Measurements from ENCODE around the gene COL25A1. TPM values are rescaled to one million over a fixed set of nuclear protein-coding genes. Genes with fewer than 3 reads are reported as not detected.

Gene COL25A1
- total RNA-seq, 2 donors from 2014 or later, result 4.0 to 6.2 TPM

DNA sequence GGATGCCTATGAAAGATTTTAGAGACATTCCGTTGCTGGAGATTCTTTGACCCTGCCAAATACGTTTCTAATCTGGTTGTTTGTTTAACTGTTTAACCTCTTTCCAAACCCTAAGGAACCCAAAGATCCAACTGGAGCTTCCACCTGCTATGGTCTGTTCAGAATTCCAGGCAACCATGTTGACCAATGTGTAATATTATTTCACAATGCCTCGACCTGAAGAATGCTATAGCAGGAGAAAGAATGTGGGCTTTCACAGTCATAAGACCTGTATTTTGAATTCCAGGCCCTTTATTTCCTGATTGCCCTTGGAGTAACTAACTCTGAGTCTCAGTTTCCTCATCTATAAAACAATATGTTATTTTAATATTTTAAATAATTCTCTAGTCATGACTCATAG lies 90.8 kb downstream of the COL25A1 start:
- Mint-ChIP-seq H3K4me3 (no peak overlapping the region), H3K4me1 (no peaks in the 10 kb centered on the region), H3K27me3 (ENCODE audit: insufficient read depth) (no peaks in the 10 kb centered on the region), H3K36me3 (ENCODE audit: low read depth) (no peaks in the 10 kb centered on the region), H3K27ac (no peak overlapping the region), H3K9me3 (no peaks in the 10 kb centered on the region)
- no peaks in the 10 kb centered on the region for H3K27me3 ChIP-seq (ENCODE audit: control insufficient read depth, insufficient read depth, low read length, poor library complexity, severe bottlenecking)
- WGBS, 2 experiments (ENCODE audit: insufficient coverage in 1 of 2, insufficient read length in 1 of 2), result 74 to 90% methylated on average over 1 to 3 of the region's 3 CpGs
- no peak overlapping the region for H3K4me3 ChIP-seq (ENCODE audit: low read length)
- no peak overlapping the region for H3K9ac ChIP-seq (ENCODE audit: extremely low read depth, low read length, poor library complexity, severe bottlenecking)
- DNase-seq, result no peak
- no peaks in the 10 kb centered on the region for H3K36me3 ChIP-seq (ENCODE audit: control insufficient read depth, insufficient read depth, low read length)
- H3K4me1 ChIP-seq (ENCODE audit: control insufficient read depth, insufficient read depth, low read length), result no peaks in the 10 kb centered on the region
- no peaks in the 10 kb centered on the region for H3K9me3 ChIP-seq (ENCODE audit: control insufficient read depth, low read length)
- H3K27ac ChIP-seq (ENCODE audit: low read depth, low read length), result no peak overlapping the region
- TF ChIP-seq, protein P1, sequence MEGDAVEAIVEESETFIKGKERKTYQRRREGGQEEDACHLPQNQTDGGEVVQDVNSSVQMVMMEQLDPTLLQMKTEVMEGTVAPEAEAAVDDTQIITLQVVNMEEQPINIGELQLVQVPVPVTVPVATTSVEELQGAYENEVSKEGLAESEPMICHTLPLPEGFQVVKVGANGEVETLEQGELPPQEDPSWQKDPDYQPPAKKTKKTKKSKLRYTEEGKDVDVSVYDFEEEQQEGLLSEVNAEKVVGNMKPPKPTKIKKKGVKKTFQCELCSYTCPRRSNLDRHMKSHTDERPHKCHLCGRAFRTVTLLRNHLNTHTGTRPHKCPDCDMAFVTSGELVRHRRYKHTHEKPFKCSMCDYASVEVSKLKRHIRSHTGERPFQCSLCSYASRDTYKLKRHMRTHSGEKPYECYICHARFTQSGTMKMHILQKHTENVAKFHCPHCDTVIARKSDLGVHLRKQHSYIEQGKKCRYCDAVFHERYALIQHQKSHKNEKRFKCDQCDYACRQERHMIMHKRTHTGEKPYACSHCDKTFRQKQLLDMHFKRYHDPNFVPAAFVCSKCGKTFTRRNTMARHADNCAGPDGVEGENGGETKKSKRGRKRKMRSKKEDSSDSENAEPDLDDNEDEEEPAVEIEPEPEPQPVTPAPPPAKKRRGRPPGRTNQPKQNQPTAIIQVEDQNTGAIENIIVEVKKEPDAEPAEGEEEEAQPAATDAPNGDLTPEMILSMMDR (conservative IDR thresholded peaks at IDR 0.05), result no peak

DNA sequence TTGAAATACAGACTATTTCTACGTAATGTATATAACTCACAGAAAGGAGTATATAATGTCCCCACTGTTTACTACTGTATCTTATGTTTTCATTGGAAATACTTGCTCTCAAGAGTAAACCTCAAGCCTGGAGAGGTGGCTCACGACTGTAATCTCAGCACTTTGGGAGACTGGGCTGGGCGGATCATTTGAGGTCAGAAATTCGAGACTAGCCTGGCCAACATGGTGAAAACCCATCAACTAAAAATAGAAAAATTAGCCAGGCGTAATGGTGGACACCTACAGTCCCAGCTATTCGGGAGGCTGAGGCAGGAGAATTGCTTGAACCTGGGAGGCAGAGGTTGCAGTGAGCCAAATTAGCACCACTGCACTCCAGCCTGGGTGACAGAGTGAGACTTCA lies 92.8 kb downstream of the COL25A1 start:
- no peak for DNase-seq
- no peak overlapping the region for H3K27ac Mint-ChIP-seq
- WGBS, 2 experiments (ENCODE audit: insufficient coverage in 1 of 2, insufficient read length in 1 of 2), result 75 to 77% methylated on average over 5 to 6 of the region's 6 CpGs
- H3K27me3 Mint-ChIP-seq (ENCODE audit: insufficient read depth), result no peaks in the 10 kb centered on the region
- no peak overlapping the region for H3K27ac ChIP-seq (ENCODE audit: low read depth, low read length)
- H3K27me3 ChIP-seq (ENCODE audit: control insufficient read depth, insufficient read depth, low read length, poor library complexity, severe bottlenecking), result no peaks in the 10 kb centered on the region
- no peak overlapping the region for H3K9ac ChIP-seq (ENCODE audit: extremely low read depth, low read length, poor library complexity, severe bottlenecking)
- H3K36me3 Mint-ChIP-seq (ENCODE audit: low read depth), result no peaks in the 10 kb centered on the region
- no peaks in the 10 kb centered on the region for H3K9me3 ChIP-seq (ENCODE audit: control insufficient read depth, low read length)
- TF ChIP-seq, protein P1 (conservative IDR thresholded peaks at IDR 0.05), result no peak
- no peak overlapping the region for H3K4me3 Mint-ChIP-seq
- H3K4me1 Mint-ChIP-seq, result peaks cover 2% of the 10 kb centered on the region
- no peak overlapping the region for H3K4me3 ChIP-seq (ENCODE audit: low read length)
- no peaks in the 10 kb centered on the region for H3K9me3 Mint-ChIP-seq
- no peaks in the 10 kb centered on the region for H3K36me3 ChIP-seq (ENCODE audit: control insufficient read depth, insufficient read depth, low read length)
- no peaks in the 10 kb centered on the region for H3K4me1 ChIP-seq (ENCODE audit: control insufficient read depth, insufficient read depth, low read length)

DNA sequence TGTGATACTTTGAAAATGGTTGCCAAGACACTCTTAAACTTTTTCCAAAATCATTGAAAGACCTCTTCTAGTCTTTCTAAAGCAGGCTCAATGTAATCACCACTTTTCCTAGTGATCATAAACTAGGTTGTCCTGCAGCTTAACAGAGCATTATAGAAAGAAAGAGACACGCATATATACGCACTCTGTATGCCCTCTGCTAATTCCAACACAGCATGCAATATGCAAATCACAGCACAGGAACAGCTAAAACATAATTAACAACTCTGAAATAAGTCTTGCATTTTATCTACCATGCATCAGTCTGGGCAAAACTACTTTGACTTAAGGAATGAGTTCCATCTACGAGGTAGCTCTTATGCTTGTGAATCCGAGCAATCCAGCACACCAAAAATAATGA lies 94.6 kb downstream of the COL25A1 start:
- no peaks in the 10 kb centered on the region for H3K27me3 ChIP-seq (ENCODE audit: control insufficient read depth, insufficient read depth, low read length, poor library complexity, severe bottlenecking)
- no peaks in the 10 kb centered on the region for H3K27me3 Mint-ChIP-seq (ENCODE audit: insufficient read depth)

More for the DNA sequence above, 94.6 kb downstream of the COL25A1 start:
- H3K36me3 Mint-ChIP-seq (ENCODE audit: low read depth), result no peaks in the 10 kb centered on the region
- no peak overlapping the region for H3K27ac ChIP-seq (ENCODE audit: low read depth, low read length)
- DNase-seq, result no peak
- no peak overlapping the region for H3K4me3 Mint-ChIP-seq
- no peaks in the 10 kb centered on the region for H3K4me1 ChIP-seq (ENCODE audit: control insufficient read depth, insufficient read depth, low read length)
- no peaks in the 10 kb centered on the region for H3K9me3 ChIP-seq (ENCODE audit: control insufficient read depth, low read length)
- H3K4me1 Mint-ChIP-seq, result peaks cover 2% of the 10 kb centered on the region
- no peaks in the 10 kb centered on the region for H3K36me3 ChIP-seq (ENCODE audit: control insufficient read depth, insufficient read depth, low read length)
- TF ChIP-seq, protein P1 (conservative IDR thresholded peaks at IDR 0.05), result no peak
- no peaks in the 10 kb centered on the region for H3K9me3 Mint-ChIP-seq
- no peak overlapping the region for H3K9ac ChIP-seq (ENCODE audit: extremely low read depth, low read length, poor library complexity, severe bottlenecking)
- H3K4me3 ChIP-seq (ENCODE audit: low read length), result no peak overlapping the region
- H3K27ac Mint-ChIP-seq, result no peak overlapping the region
- WGBS, 2 experiments (ENCODE audit: insufficient coverage in 1 of 2, insufficient read length in 1 of 2), result 94 to 100% methylated on average over 2 to 4 of the region's 4 CpGs

All from endodermal cell (in vitro differentiated cells).